Measurements from ENCODE around the gene ZNF783. TPM values are rescaled to one million over a fixed set of nuclear protein-coding genes. Genes with fewer than 3 reads are reported as not detected.

Gene ZNF783
- total RNA-seq, 2 donors from 2014 or later = 5.5 to 8.9 TPM

- H3K4me1 ChIP-seq = no peaks in the 10 kb centered on the region
- H3K4me3 ChIP-seq = no peak overlapping the region
- no peaks in the 10 kb centered on the region for H3K27me3 ChIP-seq
- H3K9me3 ChIP-seq = no peaks in the 10 kb centered on the region
- no peak for DNase-seq
- intact Hi-C loops (cut with DNase I) = no loop called here
- no peak overlapping the region for H3K9ac ChIP-seq (ENCODE audit: low read depth in 2 of 2, low read length in 2 of 2)
- no peaks in the 10 kb centered on the region for H3K36me3 ChIP-seq
- H3K27ac ChIP-seq = no peak overlapping the region
- no peak for TF ChIP-seq CTCF (IDR thresholded peaks at IDR 0.05)
Measured at GRCh38 chr7:149289262-149289661, 27.3 kb downstream of the ZNF783 start.

- intact Hi-C loops (cut with DNase I) = no loop called here
- no peaks in the 10 kb centered on the region for H3K9me3 ChIP-seq
- TF ChIP-seq CTCF (IDR thresholded peaks at IDR 0.05) = no peak
- DNase-seq = no peak
- H3K9ac ChIP-seq (ENCODE audit: low read depth in 2 of 2, low read length in 2 of 2) = no peak overlapping the region
- no peaks in the 10 kb centered on the region for H3K4me1 ChIP-seq
- H3K27me3 ChIP-seq = no peaks in the 10 kb centered on the region
- no peaks in the 10 kb centered on the region for H3K36me3 ChIP-seq
- no peak overlapping the region for H3K4me3 ChIP-seq
- no peak overlapping the region for H3K27ac ChIP-seq
Measured at GRCh38 chr7:149289856-149290255, 27.9 kb downstream of the ZNF783 start.

GRCh38 chr7:149291036-149291780 is 29.2 kb downstream of the ZNF783 start:
- Histone ChIP-seq H3K36me3 (no peaks in the 10 kb centered on the region), H3K27me3 (no peaks in the 10 kb centered on the region), H3K27ac (no peak overlapping the region), H3K9me3 (no peaks in the 10 kb centered on the region), H3K9ac (ENCODE audit: low read depth in 2 of 2, low read length in 2 of 2) (no peak overlapping the region), H3K4me3 (no peak overlapping the region), H3K4me1 (no peaks in the 10 kb centered on the region)
- no peak for TF ChIP-seq CTCF (IDR thresholded peaks at IDR 0.05)
- no peak for DNase-seq
- intact Hi-C loops (cut with DNase I) = no loop called here

- no peak for DNase-seq
- no peaks in the 10 kb centered on the region for H3K36me3 ChIP-seq
- no peak for TF ChIP-seq CTCF (IDR thresholded peaks at IDR 0.05)
Measured at GRCh38 chr7:149291781-149292461, 29.9 kb downstream of the ZNF783 start.

GRCh38 chr7:149292462-149292823 is 30.4 kb downstream of the ZNF783 start:
- Histone ChIP-seq H3K9ac (ENCODE audit: low read depth in 2 of 2, low read length in 2 of 2) (no peak overlapping the region), H3K4me3 (no peak overlapping the region), H3K4me1 (no peaks in the 10 kb centered on the region), H3K36me3 (no peaks in the 10 kb centered on the region), H3K27me3 (no peaks in the 10 kb centered on the region), H3K9me3 (no peaks in the 10 kb centered on the region), H3K27ac (no peak overlapping the region)
- intact Hi-C loops (cut with DNase I) = no loop called here
- no peak for DNase-seq
- TF ChIP-seq CTCF (IDR thresholded peaks at IDR 0.05) = no peak

More at GRCh38 chr7:149291781-149292461, 29.9 kb downstream of the ZNF783 start:
- Histone ChIP-seq H3K9ac (ENCODE audit: low read depth in 2 of 2, low read length in 2 of 2) (no peak overlapping the region), H3K27me3 (no peaks in the 10 kb centered on the region), H3K4me3 (no peak overlapping the region), H3K4me1 (no peaks in the 10 kb centered on the region), H3K9me3 (no peaks in the 10 kb centered on the region), H3K27ac (no peak overlapping the region)
- intact Hi-C loops (cut with DNase I) = no loop called here

Data from colonic mucosa (tissue), 4 donors.